ENCODE results near the gene STARD10. TPM values are rescaled to one million over a fixed set of nuclear protein-coding genes. Genes with fewer than 3 reads are reported as not detected.

STARD10 gene
- total and polyA plus RNA-seq, 2 of the 8 experiments (the other 6 are each of a cell fraction or from before 2014, with no cell fraction given), result 23.7 to 35.7 TPM

DNA sequence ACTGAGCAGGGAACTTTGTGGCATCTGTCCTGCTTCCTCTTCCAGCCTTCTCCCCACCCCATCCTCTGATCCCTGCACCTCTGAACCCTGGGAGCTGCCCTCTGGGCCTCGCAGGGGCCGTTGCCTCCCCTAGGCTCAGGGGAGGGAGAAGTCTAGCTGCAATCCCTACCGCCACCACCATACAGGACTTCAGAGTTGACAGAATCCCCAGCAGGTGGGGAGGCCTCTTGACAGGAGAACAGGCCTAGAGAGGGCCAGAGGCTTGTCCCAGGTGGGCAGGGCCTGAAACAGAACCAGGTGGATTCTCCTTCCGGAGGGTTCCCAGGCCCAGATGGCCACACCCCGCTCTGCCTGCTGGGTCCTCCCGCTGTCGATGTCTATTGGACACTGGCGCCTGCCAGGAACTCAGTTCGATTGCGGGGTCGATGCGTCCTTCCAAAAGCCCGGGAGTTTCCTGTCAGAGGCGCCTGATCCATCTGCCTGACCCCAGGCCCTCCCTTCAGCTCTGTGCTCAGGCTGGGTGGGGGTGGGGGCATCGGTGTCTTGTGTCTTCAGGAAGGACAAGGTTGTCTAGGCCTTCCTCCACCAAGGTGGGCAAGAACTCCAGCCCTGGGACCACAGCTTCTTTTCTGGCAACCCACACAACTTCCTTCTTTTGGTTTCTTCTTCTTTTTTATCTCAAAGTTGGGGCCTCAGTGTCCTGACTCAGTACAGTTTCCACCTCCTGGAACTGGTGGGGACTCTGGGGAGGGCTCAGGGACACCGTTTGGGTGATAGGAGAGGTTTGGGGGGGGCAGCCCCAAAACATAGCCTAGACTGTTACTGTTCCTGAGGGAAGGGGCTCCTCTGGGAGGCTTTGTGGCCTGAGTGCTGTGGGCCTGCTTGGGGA, 6.4 kb downstream of the STARD10 start (continued):
- TF ChIP-seq, protein P1, sequence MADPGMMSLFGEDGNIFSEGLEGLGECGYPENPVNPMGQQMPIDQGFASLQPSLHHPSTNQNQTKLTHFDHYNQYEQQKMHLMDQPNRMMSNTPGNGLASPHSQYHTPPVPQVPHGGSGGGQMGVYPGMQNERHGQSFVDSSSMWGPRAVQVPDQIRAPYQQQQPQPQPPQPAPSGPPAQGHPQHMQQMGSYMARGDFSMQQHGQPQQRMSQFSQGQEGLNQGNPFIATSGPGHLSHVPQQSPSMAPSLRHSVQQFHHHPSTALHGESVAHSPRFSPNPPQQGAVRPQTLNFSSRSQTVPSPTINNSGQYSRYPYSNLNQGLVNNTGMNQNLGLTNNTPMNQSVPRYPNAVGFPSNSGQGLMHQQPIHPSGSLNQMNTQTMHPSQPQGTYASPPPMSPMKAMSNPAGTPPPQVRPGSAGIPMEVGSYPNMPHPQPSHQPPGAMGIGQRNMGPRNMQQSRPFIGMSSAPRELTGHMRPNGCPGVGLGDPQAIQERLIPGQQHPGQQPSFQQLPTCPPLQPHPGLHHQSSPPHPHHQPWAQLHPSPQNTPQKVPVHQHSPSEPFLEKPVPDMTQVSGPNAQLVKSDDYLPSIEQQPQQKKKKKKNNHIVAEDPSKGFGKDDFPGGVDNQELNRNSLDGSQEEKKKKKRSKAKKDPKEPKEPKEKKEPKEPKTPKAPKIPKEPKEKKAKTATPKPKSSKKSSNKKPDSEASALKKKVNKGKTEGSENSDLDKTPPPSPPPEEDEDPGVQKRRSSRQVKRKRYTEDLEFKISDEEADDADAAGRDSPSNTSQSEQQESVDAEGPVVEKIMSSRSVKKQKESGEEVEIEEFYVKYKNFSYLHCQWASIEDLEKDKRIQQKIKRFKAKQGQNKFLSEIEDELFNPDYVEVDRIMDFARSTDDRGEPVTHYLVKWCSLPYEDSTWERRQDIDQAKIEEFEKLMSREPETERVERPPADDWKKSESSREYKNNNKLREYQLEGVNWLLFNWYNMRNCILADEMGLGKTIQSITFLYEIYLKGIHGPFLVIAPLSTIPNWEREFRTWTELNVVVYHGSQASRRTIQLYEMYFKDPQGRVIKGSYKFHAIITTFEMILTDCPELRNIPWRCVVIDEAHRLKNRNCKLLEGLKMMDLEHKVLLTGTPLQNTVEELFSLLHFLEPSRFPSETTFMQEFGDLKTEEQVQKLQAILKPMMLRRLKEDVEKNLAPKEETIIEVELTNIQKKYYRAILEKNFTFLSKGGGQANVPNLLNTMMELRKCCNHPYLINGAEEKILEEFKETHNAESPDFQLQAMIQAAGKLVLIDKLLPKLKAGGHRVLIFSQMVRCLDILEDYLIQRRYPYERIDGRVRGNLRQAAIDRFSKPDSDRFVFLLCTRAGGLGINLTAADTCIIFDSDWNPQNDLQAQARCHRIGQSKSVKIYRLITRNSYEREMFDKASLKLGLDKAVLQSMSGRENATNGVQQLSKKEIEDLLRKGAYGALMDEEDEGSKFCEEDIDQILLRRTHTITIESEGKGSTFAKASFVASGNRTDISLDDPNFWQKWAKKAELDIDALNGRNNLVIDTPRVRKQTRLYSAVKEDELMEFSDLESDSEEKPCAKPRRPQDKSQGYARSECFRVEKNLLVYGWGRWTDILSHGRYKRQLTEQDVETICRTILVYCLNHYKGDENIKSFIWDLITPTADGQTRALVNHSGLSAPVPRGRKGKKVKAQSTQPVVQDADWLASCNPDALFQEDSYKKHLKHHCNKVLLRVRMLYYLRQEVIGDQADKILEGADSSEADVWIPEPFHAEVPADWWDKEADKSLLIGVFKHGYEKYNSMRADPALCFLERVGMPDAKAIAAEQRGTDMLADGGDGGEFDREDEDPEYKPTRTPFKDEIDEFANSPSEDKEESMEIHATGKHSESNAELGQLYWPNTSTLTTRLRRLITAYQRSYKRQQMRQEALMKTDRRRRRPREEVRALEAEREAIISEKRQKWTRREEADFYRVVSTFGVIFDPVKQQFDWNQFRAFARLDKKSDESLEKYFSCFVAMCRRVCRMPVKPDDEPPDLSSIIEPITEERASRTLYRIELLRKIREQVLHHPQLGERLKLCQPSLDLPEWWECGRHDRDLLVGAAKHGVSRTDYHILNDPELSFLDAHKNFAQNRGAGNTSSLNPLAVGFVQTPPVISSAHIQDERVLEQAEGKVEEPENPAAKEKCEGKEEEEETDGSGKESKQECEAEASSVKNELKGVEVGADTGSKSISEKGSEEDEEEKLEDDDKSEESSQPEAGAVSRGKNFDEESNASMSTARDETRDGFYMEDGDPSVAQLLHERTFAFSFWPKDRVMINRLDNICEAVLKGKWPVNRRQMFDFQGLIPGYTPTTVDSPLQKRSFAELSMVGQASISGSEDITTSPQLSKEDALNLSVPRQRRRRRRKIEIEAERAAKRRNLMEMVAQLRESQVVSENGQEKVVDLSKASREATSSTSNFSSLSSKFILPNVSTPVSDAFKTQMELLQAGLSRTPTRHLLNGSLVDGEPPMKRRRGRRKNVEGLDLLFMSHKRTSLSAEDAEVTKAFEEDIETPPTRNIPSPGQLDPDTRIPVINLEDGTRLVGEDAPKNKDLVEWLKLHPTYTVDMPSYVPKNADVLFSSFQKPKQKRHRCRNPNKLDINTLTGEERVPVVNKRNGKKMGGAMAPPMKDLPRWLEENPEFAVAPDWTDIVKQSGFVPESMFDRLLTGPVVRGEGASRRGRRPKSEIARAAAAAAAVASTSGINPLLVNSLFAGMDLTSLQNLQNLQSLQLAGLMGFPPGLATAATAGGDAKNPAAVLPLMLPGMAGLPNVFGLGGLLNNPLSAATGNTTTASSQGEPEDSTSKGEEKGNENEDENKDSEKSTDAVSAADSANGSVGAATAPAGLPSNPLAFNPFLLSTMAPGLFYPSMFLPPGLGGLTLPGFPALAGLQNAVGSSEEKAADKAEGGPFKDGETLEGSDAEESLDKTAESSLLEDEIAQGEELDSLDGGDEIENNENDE (IDR thresholded peaks at IDR 0.05; ENCODE audit: insufficient replicate concordance, low read length), result no peak
- TF ChIP-seq SIRT6 (IDR thresholded peaks at IDR 0.05; ENCODE audit: low read length) (no peak), EP300 (IDR thresholded peaks at IDR 0.05; ENCODE audit: borderline replicate concordance in 1 of 2, low read depth in 2 of 2, low read length in 2 of 2) (no peak), PHF8 (conservative IDR thresholded peaks at IDR 0.05; ENCODE audit: low read depth, low read length) (no peak), CBX8 (IDR thresholded peaks at IDR 0.05; ENCODE audit: borderline replicate concordance, low read depth, low read length) (no peak)
- TF ChIP-seq, protein P2, sequence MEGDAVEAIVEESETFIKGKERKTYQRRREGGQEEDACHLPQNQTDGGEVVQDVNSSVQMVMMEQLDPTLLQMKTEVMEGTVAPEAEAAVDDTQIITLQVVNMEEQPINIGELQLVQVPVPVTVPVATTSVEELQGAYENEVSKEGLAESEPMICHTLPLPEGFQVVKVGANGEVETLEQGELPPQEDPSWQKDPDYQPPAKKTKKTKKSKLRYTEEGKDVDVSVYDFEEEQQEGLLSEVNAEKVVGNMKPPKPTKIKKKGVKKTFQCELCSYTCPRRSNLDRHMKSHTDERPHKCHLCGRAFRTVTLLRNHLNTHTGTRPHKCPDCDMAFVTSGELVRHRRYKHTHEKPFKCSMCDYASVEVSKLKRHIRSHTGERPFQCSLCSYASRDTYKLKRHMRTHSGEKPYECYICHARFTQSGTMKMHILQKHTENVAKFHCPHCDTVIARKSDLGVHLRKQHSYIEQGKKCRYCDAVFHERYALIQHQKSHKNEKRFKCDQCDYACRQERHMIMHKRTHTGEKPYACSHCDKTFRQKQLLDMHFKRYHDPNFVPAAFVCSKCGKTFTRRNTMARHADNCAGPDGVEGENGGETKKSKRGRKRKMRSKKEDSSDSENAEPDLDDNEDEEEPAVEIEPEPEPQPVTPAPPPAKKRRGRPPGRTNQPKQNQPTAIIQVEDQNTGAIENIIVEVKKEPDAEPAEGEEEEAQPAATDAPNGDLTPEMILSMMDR (IDR thresholded peaks at IDR 0.05; ENCODE audit: control extremely low read depth in 1 of 3, insufficient read depth in 1 of 3, low read depth in 1 of 3, low read length in 3 of 3), result peak; percentile 49 to 78 (median 61)

Measured in H1 (cell line).